Stimulated activated naive CD8-positive, alpha-beta T cell treated with anti-CD3 and anti-CD28 coated beads, Interleukin-15, amount 100 ng/mL, for 72 hours (primary cell): ENCODE data around the gene CFTR.

Source experiments
- ATAC-seq: fragments of 150-1000 bp; cut with Tn5 transposase; 2 replicates; pipeline ENCODE4 v1.10.0; 2021; ENCODE audit warnings: mild to moderate bottlenecking, moderate library complexity
- DNase-seq, 2 donors: peaks; one replicate each; pipeline ENCODE4 v3.0.0; 2021 to 2022
- H3K27ac Mint-ChIP-seq, 2 donors: one replicate each; pipeline ENCODE4 v1.8.0; 2022; ENCODE audit warnings: mild to moderate bottlenecking in 2 of 2, mixed read lengths in 2 of 2, moderate library complexity in 2 of 2
- H3K27me3 Mint-ChIP-seq: one replicate; pipeline ENCODE4 v1.8.0; 2022; ENCODE audit warnings: mixed read lengths
- H3K4me1 Mint-ChIP-seq: one replicate; pipeline ENCODE4 v1.8.0; 2022; ENCODE audit warnings: mild to moderate bottlenecking, mixed read lengths
- H3K4me3 Mint-ChIP-seq, 2 donors: one replicate each; pipeline ENCODE4 v1.8.0; 2022; ENCODE audit warnings: mild to moderate bottlenecking in 2 of 2, mixed read lengths in 2 of 2, moderate library complexity in 1 of 2
- H3K9me3 Mint-ChIP-seq, 2 donors: one replicate each; pipeline ENCODE4 v1.8.0; 2022; ENCODE audit warnings: mixed read lengths in 2 of 2

CFTR gene

GRCh38 chr7:117596134-117596533, 116.3 kb downstream of the CFTR start:
- Mint-ChIP-seq H3K4me1 (no peaks in the 10 kb centered on the region), H3K27me3 (no peaks in the 10 kb centered on the region), H3K9me3 (no peaks in the 10 kb centered on the region), H3K4me3 (no peak overlapping the region), H3K27ac (no peak overlapping the region)
- no peak for ATAC-seq
- no peak for DNase-seq

- no peak for ATAC-seq
- H3K27ac Mint-ChIP-seq, result no peak overlapping the region
- DNase-seq, result no peak
- H3K4me1 Mint-ChIP-seq, result no peaks in the 10 kb centered on the region
- no peak overlapping the region for H3K4me3 Mint-ChIP-seq
- H3K27me3 Mint-ChIP-seq, result no peaks in the 10 kb centered on the region
- no peaks in the 10 kb centered on the region for H3K9me3 Mint-ChIP-seq
Observed at GRCh38 chr7:117597755-117598154, 117.9 kb downstream of the CFTR start.

GRCh38 chr7:117600911-117601310, 121.1 kb downstream of the CFTR start:
- Mint-ChIP-seq H3K27me3 (no peaks in the 10 kb centered on the region), H3K4me1 (no peaks in the 10 kb centered on the region), H3K4me3 (no peak overlapping the region), H3K27ac (no peak overlapping the region), H3K9me3 (no peaks in the 10 kb centered on the region)
- ATAC-seq (no peak), DNase-seq (no peak)

GRCh38 chr7:117603627-117604026, 123.8 kb downstream of the CFTR start:
- peaks cover 0 to 7% of the 10 kb centered on the region in 2 donors for H3K9me3 Mint-ChIP-seq
- H3K4me3 Mint-ChIP-seq, result no peak overlapping the region
- H3K4me1 Mint-ChIP-seq, result no peaks in the 10 kb centered on the region
- ATAC-seq, result no peak
- no peaks in the 10 kb centered on the region for H3K27me3 Mint-ChIP-seq
- H3K27ac Mint-ChIP-seq, result no peak overlapping the region
- DNase-seq, result no peak

- Mint-ChIP-seq H3K9me3 (peaks cover 0 to 7% of the 10 kb centered on the region in 2 donors), H3K4me3 (no peak overlapping the region), H3K4me1 (no peaks in the 10 kb centered on the region), H3K27ac (no peak overlapping the region), H3K27me3 (no peaks in the 10 kb centered on the region)
- ATAC-seq (no peak), DNase-seq (no peak)
Observed at GRCh38 chr7:117605712-117606111, 125.9 kb downstream of the CFTR start.

- Mint-ChIP-seq H3K4me1 (no peaks in the 10 kb centered on the region), H3K4me3 (no peak overlapping the region), H3K9me3 (peaks cover 0 to 7% of the 10 kb centered on the region in 2 donors), H3K27me3 (no peaks in the 10 kb centered on the region), H3K27ac (no peak overlapping the region)
- ATAC-seq, result no peak
- no peak for DNase-seq
Observed at GRCh38 chr7:117606132-117606531, 126.3 kb downstream of the CFTR start.

GRCh38 chr7:117610396-117610795, 130.6 kb downstream of the CFTR start:
- ATAC-seq, result no peak

GRCh38 chr7:117612637-117613036, 132.8 kb downstream of the CFTR start:
- Mint-ChIP-seq H3K27me3 (no peaks in the 10 kb centered on the region), H3K27ac (no peak overlapping the region), H3K4me1 (no peaks in the 10 kb centered on the region), H3K4me3 (no peak overlapping the region), H3K9me3 (no peaks in the 10 kb centered on the region)
- ATAC-seq, result no peak
- no peak for DNase-seq

More at GRCh38 chr7:117610396-117610795, 130.6 kb downstream of the CFTR start:
- peaks cover 0 to 7% of the 10 kb centered on the region in 2 donors for H3K9me3 Mint-ChIP-seq
- DNase-seq, result no peak
- no peaks in the 10 kb centered on the region for H3K4me1 Mint-ChIP-seq
- H3K27me3 Mint-ChIP-seq, result no peaks in the 10 kb centered on the region
- H3K4me3 Mint-ChIP-seq, result no peak overlapping the region
- H3K27ac Mint-ChIP-seq, result no peak overlapping the region

GRCh38 chr7:117616694-117617093, 136.9 kb downstream of the CFTR start:
- H3K9me3 Mint-ChIP-seq, result no peaks in the 10 kb centered on the region
- H3K27me3 Mint-ChIP-seq, result no peaks in the 10 kb centered on the region
- ATAC-seq, result no peak
- no peaks in the 10 kb centered on the region for H3K4me1 Mint-ChIP-seq
- H3K4me3 Mint-ChIP-seq, result no peak overlapping the region
- H3K27ac Mint-ChIP-seq, result no peak overlapping the region
- DNase-seq, result no peak

- no peak overlapping the region for H3K27ac Mint-ChIP-seq
- H3K9me3 Mint-ChIP-seq, result no peaks in the 10 kb centered on the region
- DNase-seq (no peak), ATAC-seq (no peak)
- H3K4me3 Mint-ChIP-seq, result no peak overlapping the region
- H3K4me1 Mint-ChIP-seq, result no peaks in the 10 kb centered on the region
- no peaks in the 10 kb centered on the region for H3K27me3 Mint-ChIP-seq
Observed at GRCh38 chr7:117619681-117620080, 139.9 kb downstream of the CFTR start.

GRCh38 chr7:117621075-117621618, 141.3 kb downstream of the CFTR start:
- no peak for ATAC-seq
- no peaks in the 10 kb centered on the region for H3K4me1 Mint-ChIP-seq

GRCh38 chr7:117623606-117624005, 143.8 kb downstream of the CFTR start:
- Mint-ChIP-seq H3K27me3 (no peaks in the 10 kb centered on the region), H3K4me1 (no peaks in the 10 kb centered on the region), H3K4me3 (no peak overlapping the region), H3K27ac (no peak overlapping the region), H3K9me3 (no peaks in the 10 kb centered on the region)
- ATAC-seq (no peak), DNase-seq (no peak)

More at GRCh38 chr7:117621075-117621618, 141.3 kb downstream of the CFTR start:
- no peak overlapping the region for H3K27ac Mint-ChIP-seq
- no peaks in the 10 kb centered on the region for H3K9me3 Mint-ChIP-seq
- no peak for DNase-seq
- no peak overlapping the region for H3K4me3 Mint-ChIP-seq
- H3K27me3 Mint-ChIP-seq, result no peaks in the 10 kb centered on the region

GRCh38 chr7:117630501-117630900, 150.7 kb downstream of the CFTR start:
- no peaks in the 10 kb centered on the region for H3K27me3 Mint-ChIP-seq

GRCh38 chr7:117630907-117631564, 151.2 kb downstream of the CFTR start:
- Mint-ChIP-seq H3K9me3 (peaks cover 0 to 8% of the 10 kb centered on the region in 2 donors), H3K4me3 (no peak overlapping the region), H3K27me3 (no peaks in the 10 kb centered on the region), H3K27ac (no peak overlapping the region), H3K4me1 (no peaks in the 10 kb centered on the region)
- no peak for ATAC-seq
- DNase-seq, result no peak

More at GRCh38 chr7:117630501-117630900, 150.7 kb downstream of the CFTR start:
- H3K4me1 Mint-ChIP-seq, result no peaks in the 10 kb centered on the region
- ATAC-seq, result no peak
- peaks cover 0 to 8% of the 10 kb centered on the region in 2 donors for H3K9me3 Mint-ChIP-seq
- no peak overlapping the region for H3K4me3 Mint-ChIP-seq
- DNase-seq, result no peak
- H3K27ac Mint-ChIP-seq, result peak overlapping the region in 1 of 2 donors; percentile 82

- no peak for ATAC-seq
- no peak overlapping the region for H3K4me3 Mint-ChIP-seq
- no peaks in the 10 kb centered on the region for H3K4me1 Mint-ChIP-seq
- H3K27ac Mint-ChIP-seq, result no peak overlapping the region
- no peaks in the 10 kb centered on the region for H3K27me3 Mint-ChIP-seq
- H3K9me3 Mint-ChIP-seq, result peaks cover 0 to 8% of the 10 kb centered on the region in 2 donors
- no peak for DNase-seq
Observed at GRCh38 chr7:117631652-117632051, 151.8 kb downstream of the CFTR start.

GRCh38 chr7:117637937-117638336, 158.1 kb downstream of the CFTR start:
- no peak for DNase-seq
- Mint-ChIP-seq H3K27ac (no peak overlapping the region), H3K27me3 (no peaks in the 10 kb centered on the region), H3K4me1 (no peaks in the 10 kb centered on the region), H3K4me3 (no peak overlapping the region), H3K9me3 (no peaks in the 10 kb centered on the region)
- no peak for ATAC-seq

GRCh38 chr7:117639966-117640365, 160.1 kb downstream of the CFTR start:
- H3K9me3 Mint-ChIP-seq, result no peaks in the 10 kb centered on the region
- no peak overlapping the region for H3K27ac Mint-ChIP-seq
- ATAC-seq (no peak), DNase-seq (no peak)
- H3K4me1 Mint-ChIP-seq, result no peaks in the 10 kb centered on the region
- H3K4me3 Mint-ChIP-seq, result no peak overlapping the region
- no peaks in the 10 kb centered on the region for H3K27me3 Mint-ChIP-seq
